Stimulated activated naive CD4-positive, alpha-beta T cell treated with Interleukin-2 at 50 U/mL for 16 hours (primary cell): ENCODE data around the gene PNMA8B.
A peak's percentile ranks its signal among the peaks of the same experiment; 100 is the strongest.

Experiments used
- DNase-seq: peaks from one replicate; lab custom pipeline; 2025; lab: John Stamatoyannopoulos, UW

Gene PNMA8B

DNA sequence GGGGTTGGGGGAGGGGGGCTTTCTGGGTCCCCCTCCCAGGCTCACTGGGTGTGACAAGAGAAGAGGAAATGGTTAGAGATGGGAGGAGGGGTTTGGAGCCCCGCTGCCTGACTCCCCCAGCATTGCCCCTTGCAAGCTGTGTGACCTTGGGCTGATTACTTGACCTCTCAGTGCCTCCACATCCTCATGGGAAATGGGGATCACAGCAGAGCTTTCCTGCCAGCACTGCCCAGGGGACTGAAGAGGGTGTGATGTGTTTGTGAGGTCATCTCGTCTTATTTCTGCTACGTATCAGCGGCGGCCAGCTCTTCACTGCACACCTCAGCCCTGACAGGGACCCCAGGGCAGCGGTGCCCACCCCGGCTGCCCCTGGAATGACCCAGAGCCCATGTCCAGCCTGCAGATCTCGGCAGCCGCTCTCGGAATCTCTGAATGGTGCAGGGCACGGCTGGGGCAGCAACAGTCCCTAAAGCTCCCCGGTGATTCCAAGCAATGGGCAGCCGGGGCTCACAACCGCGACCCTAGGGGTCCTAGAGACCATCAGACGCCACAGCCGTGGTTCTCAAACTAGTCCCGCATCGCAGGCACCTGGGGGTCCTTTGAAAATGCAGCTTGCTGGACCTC lies 8.4 kb downstream of the PNMA8B start:
- DNase-seq: no peak

- no peak for DNase-seq
Observed at GRCh38 chr19:46486358-46486757, 9.3 kb downstream of the PNMA8B start.

- no peak for DNase-seq
Observed at GRCh38 chr19:46484656-46485055, 11.0 kb downstream of the PNMA8B start.

DNA sequence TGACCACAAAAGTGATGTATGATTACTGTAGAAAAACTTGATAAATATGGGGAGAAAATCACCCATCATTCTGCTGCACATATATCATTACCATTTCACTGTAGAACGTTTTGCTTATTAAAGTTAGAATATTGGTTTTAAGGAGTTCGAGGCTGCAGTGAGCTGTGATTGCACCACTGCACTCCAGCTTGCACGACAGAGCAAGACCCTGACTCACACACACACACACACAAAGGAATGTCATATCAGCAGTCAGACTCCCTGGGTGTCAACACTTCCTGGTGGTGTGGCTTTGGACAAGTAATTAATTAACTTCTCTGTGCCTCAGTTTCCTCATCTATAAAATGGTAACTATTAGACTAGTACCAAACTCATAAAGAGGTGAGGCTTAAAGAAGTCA lies 13.0 kb downstream of the PNMA8B start:
- DNase-seq: no peak

DNA sequence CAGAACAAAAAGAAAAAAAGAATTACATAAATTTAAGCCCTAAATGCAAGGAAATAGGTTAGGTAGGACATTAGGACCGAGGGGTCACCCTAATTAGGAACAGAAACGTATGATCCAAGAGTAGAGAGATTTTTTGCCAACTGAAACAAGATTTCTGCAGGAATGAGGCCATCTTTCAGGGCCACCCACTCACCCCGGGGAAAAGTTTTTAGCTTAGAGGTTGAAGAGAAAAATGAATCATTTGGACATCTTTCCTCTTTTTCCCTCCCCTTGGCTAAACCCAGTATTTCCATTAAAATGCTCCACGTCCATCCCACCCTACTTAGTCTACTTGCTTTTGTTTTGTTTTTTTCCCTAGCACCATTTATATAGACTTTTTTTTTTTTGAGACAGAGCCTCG lies 13.7 kb downstream of the PNMA8B start:
- no peak for DNase-seq

DNA sequence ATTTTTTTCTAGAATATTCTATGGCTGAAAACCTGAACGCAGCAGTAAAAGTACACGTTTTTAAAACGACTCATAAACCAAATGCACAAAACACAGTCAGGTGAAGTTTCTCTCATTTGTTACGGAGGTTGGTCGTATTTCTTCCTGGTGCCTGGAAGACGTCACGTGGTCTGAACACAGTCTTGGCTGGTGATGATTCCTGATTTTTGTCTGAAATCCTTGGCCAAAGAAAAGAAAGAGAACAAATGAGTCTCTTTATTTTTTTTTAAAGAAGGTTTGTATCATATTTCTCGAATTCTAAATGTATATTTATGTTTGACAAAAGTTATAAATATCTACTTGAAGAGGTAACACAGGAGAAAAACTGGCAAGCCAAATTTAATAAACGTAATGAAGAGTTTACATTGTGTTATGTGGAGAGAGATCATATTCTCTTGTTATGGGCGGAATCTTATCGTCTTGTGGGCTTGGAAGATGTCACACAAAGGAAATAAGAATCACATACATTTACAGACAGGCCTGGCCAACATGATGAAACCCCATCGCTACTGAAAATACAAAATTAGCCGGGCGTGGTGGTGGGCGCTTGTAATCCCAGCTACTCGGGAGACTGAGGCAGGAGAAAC lies 14.3 kb downstream of the PNMA8B start:
- no peak for DNase-seq

DNA sequence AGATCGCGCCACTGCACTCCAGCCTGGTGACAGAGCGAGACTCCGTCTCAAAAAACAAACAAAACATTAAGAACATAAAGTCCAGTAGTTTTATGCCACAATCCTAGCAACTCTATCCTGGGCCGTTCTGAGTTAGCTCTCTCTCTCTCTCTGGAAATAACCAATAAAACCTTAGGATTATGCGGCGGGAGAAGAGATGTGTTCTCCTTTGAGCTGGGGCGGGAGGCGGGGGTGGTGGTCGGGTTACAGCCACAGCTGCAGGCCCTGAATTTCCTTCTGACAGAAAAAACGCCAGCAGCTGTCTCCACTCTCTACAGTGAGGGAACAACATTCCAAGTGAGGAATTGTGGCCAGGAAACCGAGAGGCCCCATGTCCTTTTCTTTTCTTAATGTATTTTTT lies 15.3 kb downstream of the PNMA8B start:
- no peak for DNase-seq

GRCh38 chr19:46478356-46478986 lies 17.2 kb downstream of the PNMA8B start:
- DNase-seq: no peak

DNA sequence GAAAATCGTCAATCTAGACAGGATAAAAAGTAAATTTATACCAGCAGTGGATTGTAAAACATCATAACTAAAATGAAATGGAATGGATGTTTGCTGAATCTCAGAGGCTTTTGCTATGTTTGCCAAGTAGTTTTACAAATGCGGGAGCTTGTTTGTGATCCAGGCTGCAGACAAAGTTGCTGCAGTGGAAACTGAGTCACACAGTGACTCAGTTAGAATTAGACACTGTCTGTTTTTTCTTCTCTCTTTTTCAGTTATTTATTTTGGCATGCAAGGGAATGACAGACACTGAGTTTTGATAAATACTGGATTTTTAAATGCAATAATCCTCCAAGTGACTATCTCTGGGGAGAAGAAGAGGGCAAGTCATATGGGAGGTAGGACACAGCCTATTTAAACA lies 19.7 kb downstream of the PNMA8B start:
- no peak for DNase-seq

DNA sequence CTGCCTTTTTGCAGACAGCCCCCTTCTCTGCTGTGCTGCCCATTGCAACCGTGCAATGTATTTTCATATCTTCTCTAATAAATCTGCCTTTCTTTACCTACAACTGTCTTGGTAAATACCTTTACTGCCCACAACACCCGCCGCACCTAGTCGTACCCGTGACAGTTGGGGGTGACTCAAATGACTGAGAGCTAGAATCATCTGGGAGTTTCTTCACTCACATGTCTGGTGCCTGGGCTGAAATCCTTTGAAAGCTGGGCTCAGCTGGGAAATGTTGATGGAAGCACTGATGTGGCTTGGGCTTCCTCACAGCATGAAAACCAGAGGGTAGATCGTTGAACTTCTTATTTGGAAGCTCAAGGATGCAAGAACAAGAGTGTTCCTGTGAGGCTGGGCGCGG lies 21.5 kb downstream of the PNMA8B start:
- no peak for DNase-seq

- DNase-seq: no peak
Observed at GRCh38 chr19:46472592-46472991, 23.1 kb downstream of the PNMA8B start.

- no peak for DNase-seq
Observed at GRCh38 chr19:46471811-46472543, 23.7 kb downstream of the PNMA8B start.

DNA sequence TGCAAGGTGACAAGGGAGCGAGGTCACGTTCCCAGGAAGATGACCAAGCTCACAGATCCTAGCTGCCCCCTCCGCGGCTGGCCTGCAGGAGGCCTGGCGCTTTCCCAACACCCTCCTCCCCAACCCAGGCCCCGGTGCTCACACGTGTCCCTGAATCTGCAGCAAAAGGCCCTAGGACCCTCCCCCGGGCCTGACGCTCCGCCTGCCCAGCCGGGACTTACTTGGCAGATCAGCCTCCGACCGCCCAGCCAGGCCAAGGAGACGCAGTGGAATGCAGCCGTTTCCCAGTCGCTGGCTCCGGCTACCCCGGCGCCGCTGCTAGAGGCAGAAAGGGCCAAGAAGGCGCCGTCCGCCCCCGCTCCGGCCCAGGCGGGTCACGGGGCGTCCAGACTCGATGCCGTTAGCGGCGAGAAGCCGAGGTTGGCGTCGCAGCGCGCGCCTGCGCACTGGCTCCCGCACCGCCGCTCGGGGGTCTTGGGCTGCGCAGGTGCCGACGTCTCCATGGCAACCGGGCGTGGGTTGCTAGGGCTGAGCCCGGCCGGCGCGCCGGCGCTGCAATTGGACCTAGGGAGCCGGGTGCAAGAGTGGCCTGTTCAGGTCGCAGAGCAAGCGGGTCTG lies 24.4 kb downstream of the PNMA8B start, which contains the start of gene PNMA8A:
Gene PNMA8A, minus strand, starts transcription at position 448 of the 618 bp plus-strand sequence. CDS start 528 bp downstream, outside the sequence.
- no peak for DNase-seq

GRCh38 chr19:46470376-46470775 lies 25.3 kb downstream of the PNMA8B start:
- DNase-seq: no peak

DNA sequence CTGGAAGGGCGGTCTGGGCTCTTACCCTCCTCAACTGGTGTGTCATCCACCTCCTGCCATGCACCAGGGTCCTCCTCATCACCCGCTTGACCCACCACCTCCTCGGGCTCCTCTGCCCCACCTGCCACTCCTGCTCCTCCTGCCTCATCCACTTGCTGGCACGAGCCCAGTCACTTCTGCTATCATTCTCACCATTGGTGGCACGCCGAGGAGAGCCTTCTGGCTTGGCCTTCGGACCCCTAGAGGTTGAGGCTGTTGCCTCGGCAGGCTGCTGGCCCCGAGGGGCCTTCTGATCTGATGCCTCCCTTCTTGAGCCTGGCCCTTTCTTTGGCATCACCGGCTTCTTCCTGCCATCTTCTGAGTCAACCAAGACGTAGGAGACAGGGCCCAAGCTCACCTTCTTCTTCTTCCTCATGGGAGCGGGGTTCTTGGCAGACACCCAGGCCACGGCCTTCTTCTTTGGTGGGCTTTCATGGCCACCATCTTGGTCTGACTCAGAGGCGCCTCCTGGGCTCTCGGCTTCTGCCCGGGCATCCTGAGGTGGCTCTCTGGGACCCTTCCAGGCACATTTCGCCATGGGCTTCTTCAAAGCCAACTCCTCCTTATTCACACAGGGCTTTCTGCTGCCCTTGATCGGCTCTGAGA lies 26.0 kb downstream of the PNMA8B start:
- DNase-seq: no peak

- peak; percentile 15 for DNase-seq
Observed at GRCh38 chr19:46466536-46467196, 29.0 kb downstream of the PNMA8B start.

DNA sequence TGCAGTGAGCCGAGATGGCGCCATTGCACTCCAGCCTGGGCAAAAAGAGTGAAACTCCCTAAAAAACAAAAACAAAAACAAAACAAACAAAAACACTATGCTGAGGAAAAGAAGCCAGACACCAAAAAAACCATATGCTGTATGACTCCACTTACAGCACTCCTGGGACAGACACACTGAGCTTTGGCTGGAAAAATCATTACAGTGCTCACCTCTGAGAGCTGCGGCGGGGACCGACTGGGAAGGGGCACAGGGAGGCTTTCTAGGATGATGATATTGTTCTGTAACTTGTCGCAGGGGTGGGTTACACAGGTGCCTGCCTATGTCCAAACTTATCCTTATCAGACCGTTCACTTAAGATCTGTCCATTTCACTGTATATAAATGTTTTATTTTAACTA lies 32.2 kb downstream of the PNMA8B start:
- DNase-seq: no peak

- no peak for DNase-seq
Observed at GRCh38 chr19:46461537-46461936, 34.1 kb downstream of the PNMA8B start.

DNA sequence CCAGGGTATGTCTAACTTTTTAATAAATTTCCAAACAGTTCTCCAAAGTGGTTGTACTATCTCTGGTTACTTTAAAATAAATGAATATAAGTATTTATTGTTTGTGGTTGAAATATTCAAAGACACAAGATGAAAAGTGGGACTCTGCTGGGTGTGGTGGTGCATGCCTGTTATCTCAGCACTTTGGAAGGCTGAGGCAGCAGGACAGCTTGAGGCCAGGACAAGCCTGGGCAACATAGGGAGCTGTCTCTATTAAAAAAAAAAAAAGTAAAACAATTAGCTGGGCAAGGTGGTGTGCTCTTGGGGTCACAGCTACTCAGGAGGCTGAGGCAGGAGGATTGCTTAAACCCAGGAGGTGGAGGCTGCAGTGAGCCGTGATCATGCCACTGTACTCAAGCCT lies 34.7 kb downstream of the PNMA8B start:
- DNase-seq: no peak

GRCh38 chr19:46460055-46460454 lies 35.6 kb downstream of the PNMA8B start:
- DNase-seq: no peak

DNA sequence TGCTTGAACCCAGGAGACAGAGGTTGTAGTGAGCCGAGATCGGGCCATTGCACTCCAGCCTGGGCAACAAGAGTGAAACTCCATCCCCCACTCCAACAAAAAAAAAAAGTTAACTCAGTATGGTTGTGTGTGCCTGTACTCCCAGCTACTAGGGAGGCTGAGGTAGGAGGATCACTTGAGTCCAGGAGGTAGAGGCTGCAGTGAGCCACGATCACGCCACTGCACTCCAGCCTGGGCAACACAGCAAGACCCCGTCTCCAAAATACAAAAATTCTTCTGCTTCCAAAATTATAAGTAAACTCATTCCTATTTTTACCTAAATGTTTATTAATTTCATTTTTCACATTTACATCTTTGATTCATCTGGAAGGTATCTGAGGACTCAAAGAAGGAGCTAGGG lies 38.7 kb downstream of the PNMA8B start:
- DNase-seq: no peak
